Neutrophil (primary cell): ENCODE measurements around the gene CACNA1F.

Experiments used
- H3K27ac ChIP-seq: fragments of 200-600 bp; sonication (generic); 2 replicates; pipeline ENCODE4 v1.5.1; 2016; ENCODE audit warnings: mild to moderate bottlenecking, moderate library complexity
- H3K27me3 ChIP-seq: fragments of 200-600 bp; sonication (generic); 2 replicates; pipeline ENCODE4 v1.6.0; 2016; ENCODE audit warnings: mild to moderate bottlenecking
- H3K36me3 ChIP-seq: fragments of 200-600 bp; sonication (generic); 2 replicates; pipeline ENCODE4 v1.5.1; 2017
- H3K4me1 ChIP-seq, 2 experiments: fragments of 200-600 bp in 1 of 2; sonication (generic) in 1 of 2; 1 replicate in 1 of 2; 2 replicates in 1 of 2; pipeline versions ENCODE4 v1.5.1 to v1.6.1; 2013 to 2016; ENCODE audit warnings: low read depth in 1 of 2, low read length in 1 of 2, mild to moderate bottlenecking in 1 of 2, moderate library complexity in 1 of 2; ENCODE audit not compliant: control insufficient read depth in 1 of 2, insufficient read depth in 1 of 2
- H3K4me3 ChIP-seq, 2 experiments: fragments of 200-600 bp in 1 of 2; sonication (generic) in 1 of 2; 1 replicate in 1 of 2; 2 replicates in 1 of 2; pipeline ENCODE4 v1.5.1; 2013 to 2016; ENCODE audit warnings: low read depth in 1 of 2, low read length in 1 of 2, mild to moderate bottlenecking in 1 of 2, moderate library complexity in 1 of 2
- H3K9me3 ChIP-seq: fragments of 200-600 bp; sonication (generic); 2 replicates; pipeline ENCODE4 v1.5.1; 2016
- CTCF ChIP-seq: fragments of 200-600 bp; sonication (generic); IDR thresholded peaks from 2 replicates; pipeline ENCODE4 v1.5.1; 2016; ENCODE audit warnings: antibody characterized with exemption

Gene CACNA1F

GRCh38 chrX:49155243-49155899, 77.8 kb downstream of the CACNA1F start:
- peaks cover 9 to 11% of the 10 kb centered on the region in 2 experiments for H3K4me1 ChIP-seq
- H3K27ac ChIP-seq: peak overlapping the region; percentile 90
- no peaks in the 10 kb centered on the region for H3K27me3 ChIP-seq
- peak overlapping the region; percentile 67 to 72 for H3K4me3 ChIP-seq
- no peaks in the 10 kb centered on the region for H3K36me3 ChIP-seq
- no peaks in the 10 kb centered on the region for H3K9me3 ChIP-seq
- TF ChIP-seq CTCF: no peak
